ENCODE data around the gene ADH1A.
"Not testable (repeated sequence)": the region's sequence is repeated elsewhere in the genome, so short reads cannot be mapped to it uniquely, and the experiment has no call there.

The ADH1A gene

GRCh38 chr4:99285387-99285786 lies 5.4 kb downstream of the ADH1A start:
- no peak for DNase-seq
- intact Hi-C loops (cut with DNase I) = no loop called here

- intact Hi-C loops (cut with DNase I) = no loop called here
- no peak for DNase-seq
Measured at GRCh38 chr4:99282731-99283130, 8.1 kb downstream of the ADH1A start.

GRCh38 chr4:99281261-99281660 lies 9.5 kb downstream of the ADH1A start:
- DNase-seq = no peak
- intact Hi-C loops (cut with DNase I) = no loop called here

GRCh38 chr4:99276417-99276816 lies 14.4 kb downstream of the ADH1A start:
- DNase-seq = no peak

GRCh38 chr4:99275885-99276284 lies 14.9 kb downstream of the ADH1A start:
- no peak for DNase-seq
- intact Hi-C loops (cut with DNase I) = no loop called here

More at GRCh38 chr4:99276417-99276816, 14.4 kb downstream of the ADH1A start:
- intact Hi-C loops (cut with DNase I) = no loop called here

- DNase-seq = no peak
- intact Hi-C loops (cut with DNase I) = no loop called here
Measured at GRCh38 chr4:99275050-99275449, 15.7 kb downstream of the ADH1A start.

GRCh38 chr4:99273704-99274103 lies 17.1 kb downstream of the ADH1A start:
- intact Hi-C loops (cut with DNase I) = no loop called here
- DNase-seq = no peak

- intact Hi-C loops (cut with DNase I) = no loop called here
- no peak for DNase-seq
Measured at GRCh38 chr4:99264927-99265326, 25.9 kb downstream of the ADH1A start.

- intact Hi-C loops (cut with DNase I) = no loop called here
- DNase-seq = no peak
Measured at GRCh38 chr4:99252746-99253145, 38.0 kb downstream of the ADH1A start.

- intact Hi-C loops (cut with DNase I) = no loop called here
- DNase-seq = no peak
Measured at GRCh38 chr4:99248714-99249113, 42.1 kb downstream of the ADH1A start.

GRCh38 chr4:99235955-99236354 lies 54.8 kb downstream of the ADH1A start:
- intact Hi-C loops (cut with DNase I) = no loop called here
- DNase-seq = no peak

GRCh38 chr4:99234331-99235010 lies 56.3 kb downstream of the ADH1A start:
- intact Hi-C loops (cut with DNase I) = no loop called here
- no peak for DNase-seq

GRCh38 chr4:99233397-99233796 lies 57.4 kb downstream of the ADH1A start:
- intact Hi-C loops (cut with DNase I); DNase-seq: not testable (repeated sequence)

- DNase-seq; intact Hi-C loops (cut with DNase I): not testable (repeated sequence)
Measured at GRCh38 chr4:99228706-99229105, 62.1 kb downstream of the ADH1A start.

- DNase-seq; intact Hi-C loops (cut with DNase I): not testable (repeated sequence)
Measured at GRCh38 chr4:99227646-99228045, 63.1 kb downstream of the ADH1A start.

Measured in posterior cingulate gyrus (tissue), 11 donors.